B cell (primary cell): ENCODE measurements around the gene CAPRIN1. TPM values are rescaled to one million over a fixed set of nuclear protein-coding genes. Genes with fewer than 3 reads are reported as not detected.

Source experiments
- ATAC-seq: fragments of 200-7000 bp; cut with Tn5 transposase; one replicate; pipeline ENCODE4 v1.10.0; 2021; ENCODE audit warnings: low read depth, mild to moderate bottlenecking, moderate number of reproducible peaks, moderate library complexity
- CTCF ChIA-PET: fragments of 350-600 bp; sonication (Branson Sonifier 250); formaldehyde crosslinking; loops from one replicate; lab custom pipeline; 2021; ENCODE audit warnings: antibody characterized with exemption, inconsistent platforms; lab: Charles Lee
- POLR2A ChIA-PET: fragments of 350-600 bp; sonication (Branson Sonifier 250); formaldehyde crosslinking; loops from one replicate; lab custom pipeline; 2021; ENCODE audit warnings: antibody characterized with exemption; lab: Charles Lee
- DNase-seq: peaks from one replicate; pipeline ENCODE4 v3.0.0; 2013
- H2AFZ ChIP-seq: 2 replicates; pipeline ENCODE4 v1.6.1; 2012; ENCODE audit warnings: mild to moderate bottlenecking, low read depth, low read length; ENCODE audit not compliant: insufficient read depth, poor library complexity, severe bottlenecking
- H3K27ac ChIP-seq, 2 donors: 1 replicate in 1 of 2; 2 replicates in 1 of 2; pipeline ENCODE4 v1.5.1; 2012 to 2013; ENCODE audit warnings: low read length in 2 of 2, mild to moderate bottlenecking in 2 of 2, moderate library complexity in 1 of 2
- H3K27me3 ChIP-seq, 4 experiments: fragments of 200-600 bp in 1 of 4; sonication (generic) in 1 of 4; replicated peaks in 1 of 4; 1 replicate in 2 of 4; 2 replicates in 2 of 4; pipeline versions ENCODE4 v1.6.1 to v1.7.0; 2013 to 2016; ENCODE audit warnings: low read length in 3 of 4, mild to moderate bottlenecking in 2 of 4, mixed read lengths in 1 of 4, moderate library complexity in 1 of 4; ENCODE audit not compliant: insufficient read depth in 4 of 4, control insufficient read depth in 3 of 4; ENCODE audit errors: control extremely low read depth in 1 of 4
- H3K36me3 ChIP-seq, 2 experiments: replicated peaks in 1 of 2; 1 replicate in 1 of 2; 2 replicates in 1 of 2; pipeline versions ENCODE4 v1.6.1 to v1.7.1; 2013; ENCODE audit warnings: low read length in 1 of 2; ENCODE audit not compliant: insufficient read depth in 2 of 2, control insufficient read depth in 1 of 2; ENCODE audit errors: control extremely low read depth in 1 of 2, extremely low read depth in 1 of 2
- H3K4me1 ChIP-seq, 2 donors: fragments of 200-600 bp in 1 of 2; sonication (generic) in 1 of 2; 1 replicate in 1 of 2; 2 replicates in 1 of 2; pipeline versions ENCODE4 v1.5.1 to v1.6.1; 2013 to 2017; ENCODE audit warnings: low read length in 2 of 2; ENCODE audit not compliant: control insufficient read depth in 2 of 2, insufficient read depth in 2 of 2
- H3K4me2 ChIP-seq: replicated peaks from 2 replicates; pipeline ENCODE3; 2012; ENCODE audit warnings: mild to moderate bottlenecking, low read depth, low read length; ENCODE audit not compliant: poor library complexity, severe bottlenecking
- H3K4me3 ChIP-seq, 5 experiments: fragments of 200-600 bp in 1 of 5; sonication (generic) in 1 of 5; 1 replicate in 3 of 5; 2 replicates in 2 of 5; pipeline versions ENCODE4 v1.5.1 to v1.7.0; 2011 to 2016; ENCODE audit warnings: low read length in 4 of 5, mild to moderate bottlenecking in 4 of 5, low read depth in 2 of 5, control low read depth in 1 of 5, moderate library complexity in 1 of 5; ENCODE audit not compliant: insufficient read depth in 1 of 5; ENCODE audit errors: control extremely low read depth in 1 of 5, extremely low read depth in 1 of 5
- H3K79me2 ChIP-seq: fragments of 200-600 bp; sonication (generic); one replicate; pipeline ENCODE4 v1.6.0; 2016; ENCODE audit warnings: low read length; ENCODE audit not compliant: control insufficient read depth, insufficient read depth
- H3K9ac ChIP-seq: fragments of 200-600 bp; sonication (generic); 2 replicates; pipeline ENCODE4 v1.6.1; 2017; ENCODE audit warnings: mild to moderate bottlenecking, low read length, moderate library complexity
- H3K9me3 ChIP-seq, 3 donors: one replicate each; pipeline versions ENCODE4 v1.6.1 to v1.7.1; 2013; ENCODE audit warnings: low read length in 2 of 3; ENCODE audit not compliant: control insufficient read depth in 2 of 3, insufficient read depth in 1 of 3; ENCODE audit errors: control extremely low read depth in 1 of 3
- H4K20me1 ChIP-seq: 2 replicates; pipeline ENCODE4 v1.6.0; 2012; ENCODE audit warnings: mild to moderate bottlenecking, low read length; ENCODE audit not compliant: insufficient read depth, control insufficient read depth, poor library complexity, severe bottlenecking
- H3K27ac Mint-ChIP-seq: one replicate; pipeline ENCODE4 v1.8.0; 2021; ENCODE audit warnings: mixed read lengths
- H3K27me3 Mint-ChIP-seq: one replicate; pipeline ENCODE4 v1.8.0; 2021; ENCODE audit warnings: mixed read lengths
- H3K4me1 Mint-ChIP-seq: one replicate; pipeline ENCODE4 v1.8.0; 2021; ENCODE audit warnings: mixed read lengths
- H3K4me3 Mint-ChIP-seq: one replicate; pipeline ENCODE4 v1.8.0; 2021; ENCODE audit warnings: mixed read lengths
- H3K9me3 Mint-ChIP-seq: one replicate; pipeline ENCODE4 v1.8.0; 2022; ENCODE audit warnings: mixed read lengths; ENCODE audit not compliant: insufficient read depth
- CTCF ChIP-seq: fragments of 200-600 bp; IDR thresholded peaks from one replicate; pipeline ENCODE4 v1.8.0; 2022; ENCODE audit warnings: antibody characterized with exemption, mild to moderate bottlenecking
- WGBS: methylation state at CpG from one replicate; pipeline ENCODE4 v1.1.5; 2013; ENCODE audit warnings: missing lambda C conversion rate; ENCODE audit not compliant: insufficient coverage; 5-methylcytosine and 5-hydroxymethylcytosine counted together
- intact Hi-C: fragments of 100-400 bp; cut with micrococcal nuclease; formaldehyde crosslinking; loops from one replicate; pipeline ENCODE4 v1.10.0; 2022
- polyA plus RNA-seq: library from polyadenylated mRNA; depleted of rRNA; stranded (reverse); fragments of >200 nt; gene quantifications from 2 replicates; pipeline ENCODE4 v1.2.3, GENCODE V29; 2012
- total RNA-seq, 2 donors: library from RNA; stranded (reverse); fragments of 120-200 nt in 1 of 2; gene quantifications; 1 replicate in 1 of 2; 2 replicates in 1 of 2; pipeline versions ENCODE4 v1.2.3 to v1.2.4, GENCODE V29; 2013 to 2022

CAPRIN1 gene
- total and polyA plus RNA-seq, 2 donors (not counting 1 experiment from before 2014, with no cell fraction given), result 31.7 to 133 TPM

- no peaks in the 10 kb centered on the region for H3K9me3 ChIP-seq
- peaks cover 5% of the 10 kb centered on the region for H4K20me1 ChIP-seq
- H3K9ac ChIP-seq, result peak within 1 kb of the TSS; percentile 94
- H2AFZ ChIP-seq, result peak within 1 kb of the TSS; percentile 97
- H3K27me3 ChIP-seq, result no peaks in the 10 kb centered on the region
- Mint-ChIP-seq H3K27me3 (no peaks in the 10 kb centered on the region), H3K4me3 (peak within 1 kb of the TSS; percentile 97), H3K9me3 (no peaks in the 10 kb centered on the region), H3K4me1 (peaks cover 47% of the 10 kb centered on the region), H3K27ac (peak within 1 kb of the TSS; percentile 100)
- peaks cover 45% of the 10 kb centered on the region for H3K79me2 ChIP-seq
- H3K4me1 ChIP-seq, result peaks cover 24 to 28% of the 10 kb centered on the region in 2 donors
- peak within 1 kb of the TSS; percentile 95 to 96 for H3K27ac ChIP-seq
- intact Hi-C loops, result loop anchor here (1.0 to 2.0 kb wide), 8 partner anchors 54 to 811 kb away; partner anchors contain the start of genes APIP, C11orf91, CAPRIN1 and CAT
- peak; percentile 99 for DNase-seq
- H3K36me3 ChIP-seq, result peaks cover 11 to 30% of the 10 kb centered on the region in 2 experiments
- under 1% methylated on average over 54 of the region's 55 CpGs for WGBS
- CTCF ChIA-PET, result interaction anchor here (0.7 to 2.3 kb wide), 7 partner anchors 8 to 256 kb away, joined by 3 to 12 read pairs (median 3); partner anchors contain the start of gene CAPRIN1
- TF ChIP-seq CTCF, result no peak
- POLR2A ChIA-PET, result interaction anchor here (0.7 to 2.0 kb wide), 6 partner anchors 10 to 812 kb away, joined by 3 to 26 read pairs (median 4); partner anchors contain the start of genes ABTB2, APIP, CAPRIN1 and PDHX
- H3K4me3 ChIP-seq, result peak within 1 kb of the TSS; percentile 70 to 99 (median 93)
- peak within 1 kb of the TSS; percentile 89 for H3K4me2 ChIP-seq
- ATAC-seq, result peak; percentile 91
Observed at GRCh38 chr11:34105079-34105956, 53.8 kb downstream of the CAPRIN1 start, which contains the start of gene NAT10. NAT10 (plus strand) TSS chr11:34105629; CDS start chr11:34108226, 2,597 bp downstream.
